Fibroblast of the aortic adventitia (primary cell): ENCODE measurements around the gene MPV17L2. TPM values are rescaled to one million over a fixed set of nuclear protein-coding genes. Genes with fewer than 3 reads are reported as not detected.

ENCODE experiments used
- DNase-seq: peaks from one replicate; pipeline ENCODE4 v3.0.0-alpha.2; 2010; ENCODE audit warnings: low read depth
- H3K4me3 ChIP-seq: 2 replicates; pipeline ENCODE4 v1.5.1; 2011; ENCODE audit warnings: low read depth, mild to moderate bottlenecking, control low read depth, low read length, moderate library complexity
- total RNA-seq: library from RNA; depleted of rRNA; stranded (reverse); fragments of >200 nt; gene quantifications from 2 replicates; pipeline ENCODE4 v1.2.3, GENCODE V29; 2012; ENCODE audit warnings: low replicate concordance
- TF ChIP-seq, protein P1 (sequence below): IDR thresholded peaks from 2 replicates; pipeline ENCODE4 v1.5.1; 2011; ENCODE audit warnings: mild to moderate bottlenecking, low read length, control low read depth, inconsistent platforms; ENCODE audit not compliant: insufficient read depth

Gene MPV17L2
- total RNA-seq, 1 donor, result 11.7 TPM

- no peak for DNase-seq
- TF ChIP-seq, protein P1, sequence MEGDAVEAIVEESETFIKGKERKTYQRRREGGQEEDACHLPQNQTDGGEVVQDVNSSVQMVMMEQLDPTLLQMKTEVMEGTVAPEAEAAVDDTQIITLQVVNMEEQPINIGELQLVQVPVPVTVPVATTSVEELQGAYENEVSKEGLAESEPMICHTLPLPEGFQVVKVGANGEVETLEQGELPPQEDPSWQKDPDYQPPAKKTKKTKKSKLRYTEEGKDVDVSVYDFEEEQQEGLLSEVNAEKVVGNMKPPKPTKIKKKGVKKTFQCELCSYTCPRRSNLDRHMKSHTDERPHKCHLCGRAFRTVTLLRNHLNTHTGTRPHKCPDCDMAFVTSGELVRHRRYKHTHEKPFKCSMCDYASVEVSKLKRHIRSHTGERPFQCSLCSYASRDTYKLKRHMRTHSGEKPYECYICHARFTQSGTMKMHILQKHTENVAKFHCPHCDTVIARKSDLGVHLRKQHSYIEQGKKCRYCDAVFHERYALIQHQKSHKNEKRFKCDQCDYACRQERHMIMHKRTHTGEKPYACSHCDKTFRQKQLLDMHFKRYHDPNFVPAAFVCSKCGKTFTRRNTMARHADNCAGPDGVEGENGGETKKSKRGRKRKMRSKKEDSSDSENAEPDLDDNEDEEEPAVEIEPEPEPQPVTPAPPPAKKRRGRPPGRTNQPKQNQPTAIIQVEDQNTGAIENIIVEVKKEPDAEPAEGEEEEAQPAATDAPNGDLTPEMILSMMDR, result no peak
Observed at GRCh38 chr19:18190278-18190677, 2.7 kb upstream of the MPV17L2 start.

DNA sequence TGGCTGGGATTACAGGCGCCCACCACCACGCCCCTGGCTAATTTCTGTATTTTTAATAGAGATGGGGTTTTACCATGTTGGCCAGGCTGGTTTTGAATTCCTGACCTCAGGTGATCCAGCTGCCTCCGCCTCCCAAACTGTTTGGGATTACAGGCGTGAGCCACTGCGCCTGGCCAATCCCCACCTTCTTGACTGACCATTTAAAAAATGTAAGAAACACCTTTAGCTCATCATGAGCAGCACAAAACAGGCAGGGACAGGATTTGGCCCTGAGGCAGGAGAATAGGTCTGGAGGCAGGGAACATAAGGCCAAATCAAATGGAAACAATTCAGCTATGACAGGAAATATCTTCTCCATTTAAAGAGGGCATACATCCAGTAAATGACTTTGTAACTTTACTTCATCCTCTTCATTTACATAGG, 1.4 kb upstream of the MPV17L2 start:
- TF ChIP-seq, protein P1, result no peak
- peak overlapping the region; percentile 68 for H3K4me3 ChIP-seq
- no peak for DNase-seq

More at GRCh38 chr19:18190278-18190677, 2.7 kb upstream of the MPV17L2 start:
- H3K4me3 ChIP-seq, result no peak overlapping the region

- no peak for DNase-seq
- H3K4me3 ChIP-seq, result peak overlapping the region; percentile 89
- TF ChIP-seq, protein P1, result no peak
Observed at GRCh38 chr19:18193388-18194180, 566 bp downstream of the MPV17L2 start.

GRCh38 chr19:18194181-18194530, 1.1 kb downstream of the MPV17L2 start:
- peak overlapping the region; percentile 89 for H3K4me3 ChIP-seq
- TF ChIP-seq, protein P1, result no peak
- no peak for DNase-seq

DNA sequence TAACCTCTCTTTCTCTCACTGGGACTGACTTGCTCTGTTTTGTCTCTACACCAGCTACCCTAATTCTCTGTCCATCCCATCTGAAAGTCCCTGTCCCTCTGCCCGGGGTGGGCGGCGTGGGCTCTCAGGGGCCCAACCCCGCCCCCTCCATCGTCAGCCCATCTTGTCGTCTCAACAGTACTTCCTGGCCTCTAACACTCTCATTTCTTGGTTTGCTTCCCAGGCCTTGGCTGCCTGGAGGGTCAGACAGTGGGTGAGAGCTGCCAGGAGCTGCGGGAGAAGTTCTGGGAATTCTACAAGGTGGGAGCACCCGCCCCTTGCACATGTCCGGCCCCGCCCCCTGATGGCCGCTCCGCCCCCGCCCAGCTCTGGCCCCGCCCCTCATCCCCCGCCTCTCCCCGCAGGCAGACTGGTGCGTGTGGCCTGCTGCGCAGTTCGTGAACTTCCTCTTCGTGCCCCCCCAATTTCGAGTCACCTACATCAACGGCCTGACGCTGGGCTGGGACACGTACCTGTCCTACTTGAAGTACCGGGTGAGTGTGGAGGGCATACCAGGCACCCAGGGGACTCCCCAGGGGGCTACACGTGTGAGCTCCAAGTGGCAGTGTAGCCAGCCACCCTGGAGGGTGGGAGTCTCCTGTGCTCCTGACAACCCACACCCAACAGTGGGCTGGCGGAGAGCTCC, 1.7 kb downstream of the MPV17L2 start:
- H3K4me3 ChIP-seq, result peak overlapping the region; percentile 89
- TF ChIP-seq, protein P1, result no peak
- peak; percentile 82 for DNase-seq

GRCh38 chr19:18196511-18196845, 3.5 kb downstream of the MPV17L2 start:
- no peak for DNase-seq
- H3K4me3 ChIP-seq, result no peak overlapping the region
- TF ChIP-seq, protein P1, result no peak
